Neuronal stem cell (in vitro differentiated cells): ENCODE data around the gene TPRG1L.

ENCODE experiments used
- DNase-seq: peaks from one replicate; pipeline ENCODE4 v3.0.0-alpha.2; 2013; ENCODE audit warnings: low spot score
- H2AFZ ChIP-seq: one replicate; pipeline ENCODE4 v1.6.1; 2013; ENCODE audit warnings: mild to moderate bottlenecking, low read length, inconsistent platforms
- H2AK5ac ChIP-seq: 2 replicates; pipeline ENCODE4 v1.6.1; 2013; ENCODE audit warnings: low read depth, mild to moderate bottlenecking, inconsistent platforms, low read length, moderate library complexity, mixed read lengths
- H2BK120ac ChIP-seq: 2 replicates; pipeline ENCODE4 v1.6.1; 2013; ENCODE audit warnings: low read depth, mild to moderate bottlenecking, inconsistent platforms, low read length, moderate library complexity, mixed read lengths
- H2BK12ac ChIP-seq: one replicate; pipeline ENCODE4 v1.6.1; 2013; ENCODE audit warnings: low read length, inconsistent platforms
- H2BK15ac ChIP-seq: 2 replicates; pipeline ENCODE4 v1.6.1; 2013; ENCODE audit warnings: mild to moderate bottlenecking, low read length, inconsistent platforms, mixed read lengths
- H2BK5ac ChIP-seq: one replicate; pipeline ENCODE4 v1.6.1; 2013; ENCODE audit warnings: inconsistent platforms, mild to moderate bottlenecking, low read length, moderate library complexity
- H3K14ac ChIP-seq: one replicate; pipeline ENCODE4 v1.6.1; 2013; ENCODE audit warnings: low read length, inconsistent platforms
- H3K18ac ChIP-seq: 2 replicates; pipeline ENCODE4 v1.6.1; 2013; ENCODE audit warnings: low read length, inconsistent platforms
- H3K23ac ChIP-seq: 2 replicates; pipeline ENCODE4 v1.6.1; 2013; ENCODE audit warnings: low read depth, mild to moderate bottlenecking, mixed read lengths, low read length, inconsistent platforms; ENCODE audit not compliant: poor library complexity
- H3K27ac ChIP-seq: replicated peaks from 3 replicates; pipeline ENCODE4 v1.5.1; 2013; ENCODE audit warnings: low read length, inconsistent platforms
- H3K27me3 ChIP-seq, 3 experiments: 2 replicates each; pipeline ENCODE4 v1.6.1; 2013; ENCODE audit warnings: low read length in 3 of 3, mild to moderate bottlenecking in 2 of 3, inconsistent platforms in 1 of 3, low read depth in 1 of 3, mixed read lengths in 1 of 3, moderate library complexity in 1 of 3; ENCODE audit not compliant: control insufficient read depth in 3 of 3, insufficient read depth in 3 of 3
- H3K36me3 ChIP-seq, 2 donors: replicated peaks in 1 of 2; 2 replicates each; pipeline ENCODE4 v1.6.1; 2013; ENCODE audit warnings: low read length in 2 of 2; ENCODE audit not compliant: control insufficient read depth in 2 of 2, insufficient read depth in 2 of 2
- H3K4ac ChIP-seq: 2 replicates; pipeline ENCODE4 v1.6.1; 2013; ENCODE audit warnings: inconsistent platforms, mild to moderate bottlenecking, low read length, moderate library complexity
- H3K4me1 ChIP-seq, 2 donors: 1 replicate in 1 of 2; 2 replicates in 1 of 2; pipeline ENCODE4 v1.6.1; 2013; ENCODE audit warnings: low read length in 2 of 2, low read depth in 1 of 2; ENCODE audit not compliant: control insufficient read depth in 2 of 2, insufficient read depth in 1 of 2
- H3K4me2 ChIP-seq: one replicate; pipeline ENCODE4 v1.6.1; 2013; ENCODE audit warnings: mild to moderate bottlenecking, low read length, inconsistent platforms; ENCODE audit not compliant: insufficient read depth, poor library complexity, severe bottlenecking
- H3K4me3 ChIP-seq, 2 donors: 2 replicates each; pipeline ENCODE4 v1.5.1; 2013; ENCODE audit warnings: low read length in 2 of 2, mild to moderate bottlenecking in 2 of 2, inconsistent platforms in 1 of 2, moderate library complexity in 1 of 2
- H3K79me1 ChIP-seq: one replicate; pipeline ENCODE4 v1.6.1; 2013; ENCODE audit warnings: low read depth, mild to moderate bottlenecking, inconsistent platforms, low read length, moderate library complexity
- H3K9ac ChIP-seq: one replicate; pipeline ENCODE4 v1.6.1; 2013; ENCODE audit warnings: mild to moderate bottlenecking, low read depth, low read length, inconsistent platforms; ENCODE audit not compliant: poor library complexity
- H3K9me3 ChIP-seq, 2 donors: replicated peaks in 1 of 2; 2 replicates each; pipeline versions ENCODE3 to v1.6.1; 2013; ENCODE audit warnings: low read length in 2 of 2, mild to moderate bottlenecking in 2 of 2, inconsistent platforms in 1 of 2, low read depth in 1 of 2, mixed read lengths in 1 of 2, moderate library complexity in 1 of 2; ENCODE audit not compliant: control insufficient read depth in 2 of 2, insufficient read depth in 1 of 2
- H4K8ac ChIP-seq: one replicate; pipeline ENCODE4 v1.6.1; 2013; ENCODE audit warnings: low read depth, mild to moderate bottlenecking, inconsistent platforms, low read length, moderate library complexity
- H4K91ac ChIP-seq: one replicate; pipeline ENCODE4 v1.6.1; 2013; ENCODE audit warnings: low read length, low read depth, mild to moderate bottlenecking, inconsistent platforms; ENCODE audit not compliant: poor library complexity
- WGBS, 2 donors: extraction: QIAGEN DNeasy Blood & Tissue Kit; methylation state at CpG; one replicate each; pipeline ENCODE4 v1.1.7; 2013; ENCODE audit warnings: missing lambda C conversion rate in 2 of 2, mixed read lengths in 1 of 2; ENCODE audit not compliant: insufficient read length in 2 of 2, insufficient replicate concordance in 1 of 2; ENCODE audit errors: extremely low coverage in 2 of 2; 5-methylcytosine and 5-hydroxymethylcytosine counted together

Gene TPRG1L

DNA sequence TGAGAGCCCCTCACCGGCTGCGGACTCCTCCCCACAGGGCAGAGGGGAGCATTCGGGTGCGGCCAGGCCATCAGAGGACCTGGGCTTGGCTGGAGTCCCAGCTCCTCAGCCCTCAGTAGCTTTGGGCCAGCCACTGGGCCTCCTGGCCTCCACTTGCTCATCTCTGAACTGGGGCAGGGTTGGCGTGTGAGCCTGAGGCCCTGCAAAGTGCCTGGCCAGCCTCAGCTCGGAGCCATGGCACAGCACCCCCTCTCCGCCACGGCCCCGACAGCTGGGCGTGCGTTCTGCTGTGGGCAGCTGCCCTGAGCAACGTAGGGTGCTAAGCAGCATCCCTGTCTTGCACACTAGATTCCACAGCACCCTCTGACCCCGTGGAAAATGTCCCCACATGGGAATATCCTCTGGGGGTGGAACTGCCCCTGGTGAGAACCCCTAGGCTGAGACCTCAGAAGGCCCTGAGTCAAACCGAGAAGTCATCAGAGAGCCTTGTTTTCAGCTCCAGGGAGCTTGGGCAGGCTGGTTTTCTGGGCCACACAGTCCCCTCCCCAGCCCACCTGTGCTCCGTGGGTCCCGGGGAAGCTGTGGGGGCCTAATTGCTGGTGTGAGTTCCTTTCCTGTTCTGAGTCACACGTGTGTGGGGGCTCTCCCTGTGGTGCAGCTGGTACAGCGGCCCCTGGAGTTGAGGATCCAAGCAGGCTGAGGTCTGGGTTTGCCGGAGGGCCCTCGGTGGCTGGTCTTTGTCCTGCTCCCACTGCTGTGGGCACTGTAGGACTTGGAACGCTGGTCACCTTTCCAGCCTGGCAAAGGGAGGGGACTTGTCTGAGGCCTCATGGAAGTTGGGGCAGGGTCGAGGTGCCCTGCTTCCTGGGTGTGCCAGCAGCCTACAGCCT is 52.0 kb downstream of the TPRG1L start:
- peak overlapping the region; percentile 93 for H2BK12ac ChIP-seq
- H3K4me1 ChIP-seq = peaks cover under 1 to 5% of the 10 kb centered on the region in 2 donors
- H3K27ac ChIP-seq = no peak overlapping the region
- H3K23ac ChIP-seq = peak overlapping the region; percentile 80
- no peak overlapping the region for H2BK120ac ChIP-seq
- peak overlapping the region; percentile 5 for H2BK5ac ChIP-seq
- H4K91ac ChIP-seq = peak overlapping the region; percentile 64
- no peak for DNase-seq
- no peak overlapping the region for H2AK5ac ChIP-seq
- H2BK15ac ChIP-seq = peak overlapping the region; percentile 15
- no peaks in the 10 kb centered on the region for H3K36me3 ChIP-seq
- H4K8ac ChIP-seq = no peak overlapping the region
- H3K4me3 ChIP-seq = no peak overlapping the region
- peaks cover 2% of the 10 kb centered on the region for H3K79me1 ChIP-seq
- no peak overlapping the region for H3K4ac ChIP-seq
- peaks cover 0 to 69% (median 0%) of the 10 kb centered on the region in 3 experiments for H3K27me3 ChIP-seq
- peak overlapping the region; percentile 31 for H3K14ac ChIP-seq
- no peak overlapping the region for H3K4me2 ChIP-seq
- peak overlapping the region; percentile 64 for H3K18ac ChIP-seq
- peak overlapping the region; percentile 70 for H3K9ac ChIP-seq
- no peaks in the 10 kb centered on the region for H3K9me3 ChIP-seq
- WGBS, 2 donors = no CpG with 5 or more reads among the region's 22 CpGs
- no peak overlapping the region for H2AFZ ChIP-seq

DNA sequence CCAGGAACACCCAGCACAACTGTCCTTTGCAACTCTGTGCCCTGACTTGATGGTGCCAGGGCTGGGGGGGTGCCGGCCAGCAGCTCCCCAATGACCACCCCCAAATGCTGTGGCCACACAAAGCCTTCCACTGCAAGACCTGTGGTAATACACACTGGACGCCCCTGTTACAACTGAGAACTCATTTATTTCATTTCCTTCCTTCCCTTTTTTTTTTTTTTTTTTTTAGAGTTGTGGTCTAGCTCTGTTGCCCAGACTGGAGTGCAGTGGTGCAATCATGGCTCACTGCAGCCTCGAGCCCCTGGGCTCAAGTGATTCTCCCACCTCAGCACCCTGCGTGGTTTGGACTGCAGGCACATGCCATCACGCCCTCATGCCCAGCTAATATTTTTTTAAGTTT is 52.7 kb downstream of the TPRG1L start:
- Histone ChIP-seq H2AFZ (no peak overlapping the region), H2BK15ac (peak overlapping the region; percentile 15), H3K14ac (no peak overlapping the region), H3K9me3 (no peaks in the 10 kb centered on the region), H3K4me1 (peaks cover 0 to 4% of the 10 kb centered on the region in 2 donors), H3K4ac (no peak overlapping the region), H3K4me2 (no peak overlapping the region), H3K4me3 (no peak overlapping the region), H3K9ac (no peak overlapping the region), H4K91ac (no peak overlapping the region), H4K8ac (no peak overlapping the region), H2BK5ac (no peak overlapping the region), H2AK5ac (no peak overlapping the region), H3K79me1 (peaks cover 2% of the 10 kb centered on the region), H3K36me3 (no peaks in the 10 kb centered on the region), H2BK12ac (no peak overlapping the region), H3K23ac (no peak overlapping the region), H3K27ac (no peak overlapping the region), H2BK120ac (no peak overlapping the region), H3K18ac (no peak overlapping the region), H3K27me3 (peaks cover 0 to 67% (median 0%) of the 10 kb centered on the region in 3 experiments)
- DNase-seq = no peak
- no CpG with 5 or more reads among the region's 5 CpGs for WGBS, 2 donors

DNA sequence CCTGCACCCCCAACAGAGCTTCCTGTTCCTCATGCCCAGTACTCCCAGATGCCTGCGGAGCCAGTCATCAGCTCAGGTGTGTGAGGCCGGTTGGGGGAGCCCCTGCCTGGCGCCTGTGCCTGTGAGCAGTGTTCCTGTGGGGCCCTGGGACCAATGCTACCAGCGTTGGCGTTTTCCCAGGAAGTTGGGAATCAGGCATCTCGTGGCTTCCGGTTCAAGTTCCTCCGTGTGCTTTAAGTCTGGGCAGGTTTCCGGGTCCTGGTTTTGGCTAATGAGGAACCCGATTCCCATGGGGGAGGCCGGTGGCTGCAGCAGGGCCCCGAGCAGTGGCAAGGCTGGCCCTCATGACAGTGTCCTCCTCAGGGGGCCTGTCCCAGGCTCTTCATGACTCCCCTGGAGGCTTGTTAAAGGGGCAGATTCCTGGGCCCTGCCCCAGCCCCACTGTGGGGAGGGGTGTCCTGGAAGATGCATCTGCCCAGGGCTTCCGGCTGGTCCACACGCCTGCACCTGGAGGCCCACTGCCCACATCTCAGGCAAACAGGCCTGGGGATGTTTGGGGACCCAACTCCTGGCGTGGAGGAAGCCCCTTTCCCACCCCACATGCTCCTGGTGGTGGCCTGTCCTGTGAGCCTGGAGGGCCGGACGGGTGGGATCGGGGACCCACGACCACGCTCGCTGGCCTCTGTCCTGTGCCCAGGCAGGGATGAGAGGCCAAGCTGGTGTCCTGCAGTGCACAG is 53.7 kb downstream of the TPRG1L start:
- H3K4me2 ChIP-seq = no peak overlapping the region
- WGBS, 2 donors = no CpG with 5 or more reads among the region's 21 CpGs
- H3K18ac ChIP-seq = peak overlapping the region; percentile 76
- no peak overlapping the region for H3K4ac ChIP-seq
- H3K27me3 ChIP-seq = peaks cover 0 to 67% (median 0%) of the 10 kb centered on the region in 3 experiments
- DNase-seq = no peak
- H2BK12ac ChIP-seq = peak overlapping the region; percentile 75
- no peaks in the 10 kb centered on the region for H3K9me3 ChIP-seq
- no peak overlapping the region for H4K91ac ChIP-seq
- H2BK15ac ChIP-seq = peak overlapping the region; percentile 58
- peak overlapping the region; percentile 92 for H2AK5ac ChIP-seq
- no peak overlapping the region for H4K8ac ChIP-seq
- H3K36me3 ChIP-seq = no peaks in the 10 kb centered on the region
- H3K14ac ChIP-seq = peak overlapping the region; percentile 82
- H2BK5ac ChIP-seq = no peak overlapping the region
- no peak overlapping the region for H2AFZ ChIP-seq
- H3K23ac ChIP-seq = peak overlapping the region; percentile 73
- peak overlapping the region; percentile 61 for H2BK120ac ChIP-seq
- peaks cover 0 to 4% of the 10 kb centered on the region in 2 donors for H3K4me1 ChIP-seq
- no peak overlapping the region for H3K4me3 ChIP-seq
- no peak overlapping the region for H3K27ac ChIP-seq
- no peak overlapping the region for H3K9ac ChIP-seq
- H3K79me1 ChIP-seq = peaks cover 2% of the 10 kb centered on the region

DNA sequence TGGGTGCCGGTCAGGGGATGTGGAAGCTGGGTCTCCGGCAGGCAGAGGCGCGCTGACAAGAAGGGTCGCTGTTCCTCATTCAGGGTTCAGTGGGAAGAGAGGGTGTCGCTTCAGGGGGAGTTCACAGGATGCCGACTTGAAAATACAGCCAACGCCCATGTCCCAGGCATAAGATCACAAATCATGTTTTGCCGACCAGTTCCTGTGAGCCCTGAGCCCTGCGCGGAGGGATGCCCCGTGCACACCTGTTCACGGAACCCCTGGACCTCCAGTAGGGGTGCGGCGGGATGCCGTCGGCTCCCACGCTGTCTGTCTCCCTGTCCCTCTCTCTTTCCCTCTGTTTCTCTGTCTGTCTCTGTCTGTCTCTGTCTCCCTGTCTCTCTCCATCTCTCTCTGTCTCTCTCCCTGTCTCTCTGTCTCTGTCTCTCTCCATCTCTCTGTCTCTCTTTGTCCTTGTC is 54.3 kb downstream of the TPRG1L start:
- H3K14ac ChIP-seq = peak overlapping the region; percentile 82
- no peak overlapping the region for H4K8ac ChIP-seq
- H2AFZ ChIP-seq = no peak overlapping the region
- no peak overlapping the region for H3K9ac ChIP-seq
- H2BK15ac ChIP-seq = peak overlapping the region; percentile 58
- H3K27me3 ChIP-seq = peaks cover 0 to 67% (median 3%) of the 10 kb centered on the region in 3 experiments
- peaks cover 0 to 8% of the 10 kb centered on the region in 2 donors for H3K4me1 ChIP-seq
- H3K4me3 ChIP-seq = no peak overlapping the region
- H2BK5ac ChIP-seq = no peak overlapping the region
- no peak overlapping the region for H4K91ac ChIP-seq
- H2AK5ac ChIP-seq = peak overlapping the region; percentile 92
- H3K36me3 ChIP-seq = no peaks in the 10 kb centered on the region
- peak overlapping the region; percentile 73 for H3K23ac ChIP-seq
- H3K27ac ChIP-seq = no peak overlapping the region
- no CpG with 5 or more reads among the region's 18 CpGs for WGBS, 2 donors
- no peak overlapping the region for H3K4ac ChIP-seq
- DNase-seq = no peak
- H2BK12ac ChIP-seq = peak overlapping the region; percentile 75
- no peak overlapping the region for H2BK120ac ChIP-seq
- no peak overlapping the region for H3K4me2 ChIP-seq
- peak overlapping the region; percentile 76 for H3K18ac ChIP-seq
- peaks cover 2% of the 10 kb centered on the region for H3K79me1 ChIP-seq
- no peaks in the 10 kb centered on the region for H3K9me3 ChIP-seq
